Upper lobe of left lung (tissue), 6 donors: ENCODE data around the gene MADD. TPM values are rescaled to one million over a fixed set of nuclear protein-coding genes. Genes with fewer than 3 reads are reported as not detected.
"Not testable (repeated sequence)": the region's sequence is repeated elsewhere in the genome, so short reads cannot be mapped to it uniquely, and the experiment has no call there.

Experiments
- ATAC-seq, 2 donors: fragments of 200-7000 bp; cut with Tn5 transposase; one replicate each; pipeline ENCODE4 v1.9.1; 2022; ENCODE audit warnings: mild to moderate bottlenecking in 2 of 2, moderate library complexity in 2 of 2; ENCODE audit not compliant: low FRiP score in 2 of 2
- DNase-seq, 2 donors: peaks; one replicate each; pipeline ENCODE4 v3.0.0-alpha.2; 2019 to 2020
- H3K27ac ChIP-seq, 4 donors: fragments of 200-600 bp; sonication (generic); one replicate each; pipeline ENCODE4 v1.5.1; 2016 to 2019
- H3K27me3 ChIP-seq, 4 donors: fragments of 200-600 bp; sonication (generic); one replicate each; pipeline ENCODE4 v1.5.1; 2017 to 2019
- H3K36me3 ChIP-seq, 4 donors: fragments of 200-600 bp; sonication (generic); one replicate each; pipeline ENCODE4 v1.5.1; 2016 to 2019
- H3K4me1 ChIP-seq, 4 donors: fragments of 200-600 bp; sonication (generic); one replicate each; pipeline ENCODE4 v1.5.1; 2018 to 2019
- H3K4me3 ChIP-seq, 4 donors: fragments of 200-600 bp; sonication (generic); one replicate each; pipeline ENCODE4 v1.5.1; 2017 to 2019; ENCODE audit warnings: mild to moderate bottlenecking in 2 of 4, moderate library complexity in 1 of 4
- H3K9me3 ChIP-seq, 4 donors: fragments of 200-600 bp; sonication (generic); one replicate each; pipeline ENCODE4 v1.5.1; 2018 to 2019
- EP300 ChIP-seq, 4 donors: sonication (generic); formaldehyde crosslinking; IDR thresholded peaks; one replicate each; pipeline ENCODE4 v1.5.1; 2017; ENCODE audit warnings: antibody characterized with exemption in 4 of 4, control low read depth in 2 of 4
- POLR2A ChIP-seq, 4 donors: fragments of 450-650 bp; IDR thresholded peaks; one replicate each; pipeline ENCODE4 v1.5.1; 2016 to 2017; ENCODE audit warnings: antibody characterized with exemption in 4 of 4, mild to moderate bottlenecking in 2 of 4
- POLR2AphosphoS5 ChIP-seq, 2 donors: sonication (generic); formaldehyde crosslinking; IDR thresholded peaks; one replicate each; pipeline ENCODE4 v1.5.1; 2017; ENCODE audit warnings: antibody characterized with exemption in 2 of 2
- WGBS, 2 donors: methylation state at CpG; one replicate each; pipeline ENCODE4 v1.1.5; 2017 to 2018; 5-methylcytosine and 5-hydroxymethylcytosine counted together
- total RNA-seq, 6 donors: library from RNA; depleted of rRNA in 4 of 6; stranded (reverse); fragments of >200 nt in 4 of 6; gene quantifications; one replicate each; pipeline versions ENCODE4 v1.1.0 to v1.2.1, GENCODE V29; 2016 to 2021
- TF ChIP-seq, protein P1 (sequence below), 6 experiments: fragments of 450-650 bp in 4 of 6; fragments of 200-600 bp in 2 of 6; sonication (generic) in 2 of 6; IDR thresholded peaks; one replicate each; pipeline ENCODE4 v1.5.1; 2016 to 2019; ENCODE audit warnings: antibody characterized with exemption in 6 of 6
- donor health status: DM: no; HTN: no; CAD: no; lungs with moderate emphysema.
- donor health status: DM: no; HTN: yes; CAD: no; lungs with severe emphysema.

The MADD gene
- total RNA-seq, 6 donors from 2014 or later = 39.6 to 129 (median 47.9) TPM

DNA sequence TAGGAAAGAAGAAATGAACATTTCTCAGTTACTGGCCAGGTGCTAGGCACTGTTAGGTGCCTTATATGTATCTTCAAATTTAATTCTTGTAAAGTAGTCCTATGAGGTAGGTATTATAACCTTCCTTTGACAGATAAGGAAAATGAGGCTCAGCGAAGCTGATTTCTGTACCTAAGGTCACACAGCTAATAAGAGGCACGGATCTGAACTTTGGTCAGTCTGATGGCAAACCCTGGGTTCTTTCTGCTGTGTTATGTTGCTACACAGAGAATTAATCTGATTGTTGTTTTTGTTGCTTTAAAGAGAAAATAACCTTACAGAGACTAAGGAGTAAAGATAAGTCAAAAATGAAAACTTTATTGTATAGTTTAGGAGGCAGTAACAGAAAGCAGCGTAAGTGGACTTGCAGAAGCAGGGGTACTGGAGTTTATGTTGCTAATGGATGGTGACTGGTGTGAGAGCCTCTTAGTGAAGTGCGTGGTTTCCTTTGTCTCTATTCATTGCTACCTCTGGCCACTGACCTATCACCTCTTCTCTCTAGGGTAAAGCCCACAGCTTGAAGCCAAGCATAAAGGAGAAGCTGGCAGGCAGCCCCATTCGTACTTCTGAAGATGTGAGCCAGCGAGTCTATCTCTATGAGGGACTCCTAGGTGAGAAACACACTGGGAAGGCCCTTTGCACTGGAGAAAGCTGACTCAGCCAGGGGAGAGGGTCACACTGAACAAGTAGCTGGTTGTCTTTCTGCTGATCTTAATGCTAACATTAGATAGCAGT, 38.3 kb downstream of the MADD start:
- TF ChIP-seq, protein P1, sequence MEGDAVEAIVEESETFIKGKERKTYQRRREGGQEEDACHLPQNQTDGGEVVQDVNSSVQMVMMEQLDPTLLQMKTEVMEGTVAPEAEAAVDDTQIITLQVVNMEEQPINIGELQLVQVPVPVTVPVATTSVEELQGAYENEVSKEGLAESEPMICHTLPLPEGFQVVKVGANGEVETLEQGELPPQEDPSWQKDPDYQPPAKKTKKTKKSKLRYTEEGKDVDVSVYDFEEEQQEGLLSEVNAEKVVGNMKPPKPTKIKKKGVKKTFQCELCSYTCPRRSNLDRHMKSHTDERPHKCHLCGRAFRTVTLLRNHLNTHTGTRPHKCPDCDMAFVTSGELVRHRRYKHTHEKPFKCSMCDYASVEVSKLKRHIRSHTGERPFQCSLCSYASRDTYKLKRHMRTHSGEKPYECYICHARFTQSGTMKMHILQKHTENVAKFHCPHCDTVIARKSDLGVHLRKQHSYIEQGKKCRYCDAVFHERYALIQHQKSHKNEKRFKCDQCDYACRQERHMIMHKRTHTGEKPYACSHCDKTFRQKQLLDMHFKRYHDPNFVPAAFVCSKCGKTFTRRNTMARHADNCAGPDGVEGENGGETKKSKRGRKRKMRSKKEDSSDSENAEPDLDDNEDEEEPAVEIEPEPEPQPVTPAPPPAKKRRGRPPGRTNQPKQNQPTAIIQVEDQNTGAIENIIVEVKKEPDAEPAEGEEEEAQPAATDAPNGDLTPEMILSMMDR (IDR thresholded peaks at IDR 0.05) = no peak
- no peak for TF ChIP-seq EP300 (IDR thresholded peaks at IDR 0.05)
- TF ChIP-seq POLR2AphosphoS5 (IDR thresholded peaks at IDR 0.05) = no peak
- TF ChIP-seq POLR2A (IDR thresholded peaks at IDR 0.05) = no peak
- DNase-seq (no peak), ATAC-seq (no peak)
- no peak overlapping the region for H3K4me3 ChIP-seq
- peaks cover 42 to 100% (median 83%) of the 10 kb centered on the region in 4 donors for H3K36me3 ChIP-seq
- no peaks in the 10 kb centered on the region for H3K4me1 ChIP-seq
- H3K9me3 ChIP-seq = peaks cover 0 to 3% (median 0%) of the 10 kb centered on the region in 4 donors
- WGBS, 2 donors = 94 to 97% methylated on average over 6 of the region's 6 CpGs
- no peaks in the 10 kb centered on the region for H3K27me3 ChIP-seq
- no peak overlapping the region for H3K27ac ChIP-seq

GRCh38 chr11:47314992-47315391, 45.1 kb downstream of the MADD start:
- no peak for ATAC-seq
- no peaks in the 10 kb centered on the region for H3K4me1 ChIP-seq
- no peak for DNase-seq
- H3K27me3 ChIP-seq = no peaks in the 10 kb centered on the region
- H3K9me3 ChIP-seq = no peaks in the 10 kb centered on the region
- WGBS, 2 donors = 81 to 94% methylated on average over 5 of the region's 5 CpGs
- no peak overlapping the region for H3K4me3 ChIP-seq
- H3K36me3 ChIP-seq = peaks cover 26 to 96% (median 79%) of the 10 kb centered on the region in 4 donors
- TF ChIP-seq POLR2AphosphoS5 (IDR thresholded peaks at IDR 0.05) (no peak), POLR2A (IDR thresholded peaks at IDR 0.05) (no peak), EP300 (IDR thresholded peaks at IDR 0.05) (no peak)
- TF ChIP-seq, protein P1 (IDR thresholded peaks at IDR 0.05) = no peak
- H3K27ac ChIP-seq = no peak overlapping the region

DNA sequence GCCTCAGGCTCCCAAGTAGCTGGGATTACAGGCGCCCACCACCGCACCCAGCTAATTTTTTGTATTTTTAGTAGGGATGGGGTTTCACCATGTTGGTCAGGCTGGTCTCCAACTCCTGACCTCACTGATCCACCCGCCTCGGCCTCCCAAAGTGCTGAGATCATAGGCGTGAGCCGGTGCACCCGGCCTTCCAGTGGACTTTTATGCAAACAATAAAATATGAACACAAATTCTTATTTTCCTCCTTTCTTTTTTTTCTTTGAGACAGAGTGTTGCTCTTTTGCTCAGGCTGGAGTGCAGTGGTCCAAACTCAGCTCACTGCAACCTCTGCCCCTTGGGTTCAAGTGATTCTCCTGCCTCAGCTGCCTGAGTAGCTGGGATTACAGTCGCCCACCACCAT, 46.6 kb downstream of the MADD start:
- 91 to 95% methylated on average over 7 to 8 of the region's 8 CpGs for WGBS, 2 donors
- not testable (repeated sequence) for H3K27ac ChIP-seq, H3K4me1 ChIP-seq, H3K4me3 ChIP-seq, DNase-seq, ATAC-seq, H3K27me3 ChIP-seq, H3K9me3 ChIP-seq
- H3K36me3 ChIP-seq = peaks cover 21 to 87% (median 67%) of the 10 kb centered on the region in 4 donors

DNA sequence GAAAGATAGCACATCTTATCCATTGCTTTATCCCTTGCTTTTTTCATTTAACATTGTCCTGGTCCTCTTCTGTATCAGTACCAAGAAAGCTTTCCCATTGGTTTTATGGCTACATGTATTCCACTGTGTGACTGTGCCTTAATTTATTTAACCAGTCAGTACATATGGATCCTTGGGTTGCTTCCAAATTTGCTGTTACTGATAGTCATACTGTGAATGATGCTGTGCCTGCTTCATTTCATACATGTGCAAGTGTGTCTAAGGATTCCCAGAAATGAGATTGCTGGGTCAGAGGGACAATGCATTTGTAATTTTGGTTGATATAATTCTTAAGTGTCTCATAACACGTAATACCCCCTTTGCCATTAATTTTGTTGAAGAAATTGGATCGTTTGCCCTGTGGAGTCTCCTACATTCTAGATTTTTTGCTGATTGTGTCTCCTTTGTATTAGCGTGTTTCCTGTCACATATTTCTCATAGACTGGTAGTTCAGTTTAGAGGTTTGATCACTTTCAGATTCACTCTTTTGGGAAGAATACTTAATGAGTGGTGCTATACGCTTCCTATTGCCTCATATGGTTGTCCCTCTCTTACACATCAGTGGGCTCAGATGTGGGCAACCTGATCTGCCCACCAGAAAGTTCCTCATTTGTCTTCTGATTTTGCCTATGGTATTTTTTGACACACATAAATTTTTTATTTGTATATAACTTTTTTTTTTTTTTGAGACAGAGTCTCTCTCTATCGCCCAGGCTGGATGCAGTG, 47.3 kb downstream of the MADD start:
- no peaks in the 10 kb centered on the region for H3K9me3 ChIP-seq
- no peak for ATAC-seq
- WGBS, 2 donors = 85 to 86% methylated on average over 5 of the region's 5 CpGs
- H3K27me3 ChIP-seq = no peaks in the 10 kb centered on the region
- H3K4me1 ChIP-seq = no peaks in the 10 kb centered on the region
- H3K36me3 ChIP-seq = peaks cover 16 to 87% (median 66%) of the 10 kb centered on the region in 4 donors
- TF ChIP-seq POLR2A (IDR thresholded peaks at IDR 0.05) = no peak
- TF ChIP-seq EP300 (IDR thresholded peaks at IDR 0.05) = no peak
- no peak for TF ChIP-seq POLR2AphosphoS5 (IDR thresholded peaks at IDR 0.05)
- TF ChIP-seq, protein P1 (IDR thresholded peaks at IDR 0.05) = no peak
- H3K4me3 ChIP-seq = no peak overlapping the region
- DNase-seq = no peak
- H3K27ac ChIP-seq = no peak overlapping the region

- Histone ChIP-seq H3K36me3 (peaks cover 16 to 80% (median 60%) of the 10 kb centered on the region in 4 donors), H3K27ac (no peak overlapping the region), H3K4me3 (no peak overlapping the region), H3K4me1 (no peaks in the 10 kb centered on the region), H3K27me3 (no peaks in the 10 kb centered on the region), H3K9me3 (no peaks in the 10 kb centered on the region)
- 87 to 91% methylated on average over 2 of the region's 2 CpGs for WGBS, 2 donors
- TF ChIP-seq, protein P1 (IDR thresholded peaks at IDR 0.05) = no peak
- no peak for TF ChIP-seq POLR2AphosphoS5 (IDR thresholded peaks at IDR 0.05)
- TF ChIP-seq POLR2A (IDR thresholded peaks at IDR 0.05) = no peak
- no peak for TF ChIP-seq EP300 (IDR thresholded peaks at IDR 0.05)
- DNase-seq (no peak), ATAC-seq (no peak)
Measured at GRCh38 chr11:47318166-47318565, 48.2 kb downstream of the MADD start.
